HepG2 (cell line): Measurements from ENCODE around the gene CLIC5. TPM values are rescaled to one million over a fixed set of nuclear protein-coding genes. Genes with fewer than 3 reads are reported as not detected.

Experiments
- ATAC-seq: fragments of 200-7000 bp; cut with Tn5 transposase; 3 replicates; pipeline ENCODE4 v1.9.1; 2020; ENCODE audit warnings: mild to moderate bottlenecking, moderate library complexity
- BruUV-seq: library from RNA; stranded (reverse); fragments of 400-500 nt; replicated peaks from 2 replicates; lab custom pipeline; 2021; lab: Mats Ljungman, UMichigan
- CTCF ChIA-PET: fragments of 300-600 bp; formaldehyde crosslinking; extraction: SDS; loops from one replicate; lab custom pipeline; 2021; ENCODE audit warnings: low total read pairs, inconsistent platforms, low intra/inter-chr PET ratio; lab: Yijun Ruan, JAX
- POLR2A ChIA-PET: fragments of 350-600 bp; sonication (Branson Sonifier 250); formaldehyde crosslinking; loops from one replicate; lab custom pipeline; 2020; ENCODE audit warnings: antibody characterized with exemption, inconsistent platforms; lab: Yijun Ruan, JAX
- DNase-seq: peaks from one replicate; pipeline ENCODE4 v3.0.0-alpha.2; 2015; ENCODE audit warnings: low spot score
- FAIRE-seq: peaks from 3 replicates; lab custom pipeline; 2011; peaks lifted over from hg19 to GRCh38; lab: Jason Lieb, UNC
- H2AFZ ChIP-seq: one replicate; pipeline ENCODE4 v1.6.1; 2011; ENCODE audit warnings: low read length, inconsistent platforms
- H3K27ac ChIP-seq: fragments of 300-600 bp; 3 replicates; pipeline ENCODE4 v1.8.0; 2011; ENCODE audit warnings: mixed run types, mild to moderate bottlenecking, mixed read lengths, low read length, inconsistent platforms; ENCODE audit not compliant: insufficient read depth; ENCODE audit errors: extremely low read length
- H3K27me3 ChIP-seq, 2 experiments: fragments of 200-600 bp in 1 of 2; 2 replicates in 1 of 2; 3 replicates in 1 of 2; pipeline versions ENCODE4 v1.6.0 to v1.8.0; 2011; ENCODE audit warnings: low read length in 2 of 2, mild to moderate bottlenecking in 2 of 2, moderate library complexity in 2 of 2, inconsistent platforms in 1 of 2; ENCODE audit not compliant: insufficient read depth in 2 of 2, control insufficient read depth in 1 of 2
- H3K36me3 ChIP-seq, 2 experiments: fragments of 200-600 bp in 1 of 2; replicated peaks in 1 of 2; 2 replicates in 1 of 2; 3 replicates in 1 of 2; pipeline versions ENCODE4 v1.5.1 to v1.8.0; 2011; ENCODE audit warnings: low read length in 2 of 2, inconsistent platforms in 1 of 2; ENCODE audit not compliant: insufficient read depth in 2 of 2, control insufficient read depth in 1 of 2
- H3K4me1 ChIP-seq: 2 replicates; pipeline ENCODE4 v1.5.1; 2012; ENCODE audit warnings: low read length, inconsistent platforms; ENCODE audit not compliant: insufficient read depth
- H3K4me2 ChIP-seq: 2 replicates; pipeline ENCODE4 v1.6.0; 2011; ENCODE audit warnings: low read depth, low read length, inconsistent platforms
- H3K4me3 ChIP-seq, 3 experiments: fragments of 200-600 bp in 1 of 3; sonication (generic), shearing (Covaris generic) in 1 of 3; replicated peaks in 1 of 3; 2 replicates each; pipeline ENCODE4 v1.5.1; 2011 to 2016; ENCODE audit warnings: low read length in 3 of 3, inconsistent platforms in 2 of 3, low read depth in 2 of 3, mild to moderate bottlenecking in 2 of 3, control low read depth in 1 of 3, mixed read lengths in 1 of 3; ENCODE audit not compliant: insufficient read depth in 1 of 3
- H3K79me2 ChIP-seq: one replicate; pipeline ENCODE4 v1.6.1; 2011; ENCODE audit warnings: low read length, inconsistent platforms; ENCODE audit not compliant: insufficient read depth
- H3K9ac ChIP-seq: 2 replicates; pipeline ENCODE4 v1.6.0; 2011; ENCODE audit warnings: mild to moderate bottlenecking, low read depth, low read length, inconsistent platforms; ENCODE audit not compliant: insufficient read depth
- H3K9me3 ChIP-seq: 2 replicates; pipeline ENCODE4 v1.5.1; 2012; ENCODE audit warnings: mild to moderate bottlenecking, low read length
- H4K20me1 ChIP-seq: 2 replicates; pipeline ENCODE4 v1.6.0; 2011; ENCODE audit warnings: inconsistent platforms, mild to moderate bottlenecking, low read length, moderate library complexity; ENCODE audit not compliant: insufficient read depth
- ATF6 ChIP-seq: sonication (generic); formaldehyde crosslinking; conservative IDR thresholded peaks from 2 replicates; pipeline ENCODE4 v1.4.0; 2020; ENCODE audit warnings: missing genetic modification reagents
- CC2D1A ChIP-seq: sonication (generic); formaldehyde crosslinking; IDR thresholded peaks from 2 replicates; pipeline ENCODE4 v1.8.1; 2023; ENCODE audit warnings: mild to moderate bottlenecking, missing genetic modification reagents
- TSC22D2 ChIP-seq: sonication (generic); formaldehyde crosslinking; IDR thresholded peaks from 2 replicates; pipeline ENCODE4 v1.5.1; 2020; ENCODE audit warnings: missing genetic modification reagents, mild to moderate bottlenecking, borderline replicate concordance
- ZKSCAN1 ChIP-seq: fragments of 150-350 bp; IDR thresholded peaks from 2 replicates; pipeline ENCODE4 v1.6.1; 2014; ENCODE audit warnings: low read length
- WGBS: methylation state at CpG from one replicate; pipeline ENCODE4 v1.1.6; 2017; ENCODE audit warnings: low lambda C conversion rate; 5-methylcytosine and 5-hydroxymethylcytosine counted together
- in situ Hi-C: cut with HindIII; loops from 2 replicates; pipeline ENCODE4 v1.10.0; 2017; ENCODE audit warnings: low pct_unique_long_range_greater_than_20kb; ENCODE audit not compliant: extremely low pct_ligation_motif_present
- intact Hi-C: fragments of 100-400 bp; cut with micrococcal nuclease; formaldehyde crosslinking; loops from one replicate; pipeline ENCODE4 v1.10.0; 2022; ENCODE audit not compliant: unreplicated experiment
- polyA plus RNA-seq, 8 experiments: library from polyadenylated mRNA; depleted of rRNA in 3 of 8; stranded (reverse) in 7 of 8; unstranded in 1 of 8; fragments of >200 nt; fragmentation: Illumina TruSeq in 4 of 8; extraction: Trizol in 4 of 8; gene quantifications; 2 replicates each; pipeline versions ENCODE4 v1.2.1 to v1.2.3, GENCODE V29; 2011 to 2016; ENCODE audit warnings: low read depth in 4 of 8, missing spikeins in 1 of 8, mixed read lengths in 1 of 8; ENCODE audit not compliant: insufficient read depth in 1 of 8
- total RNA-seq, 5 experiments: library from RNA; depleted of rRNA; stranded (reverse); fragments of >200 nt; fragmentation: Illumina TruSeq; extraction: Trizol; gene quantifications; 2 replicates each; pipeline ENCODE4 v1.2.3, GENCODE V29; 2016; ENCODE audit warnings: low read depth in 1 of 5

Gene CLIC5
- total and polyA plus RNA-seq, 2 of the 13 experiments (the other 11 are each of a cell fraction or from before 2014, with no cell fraction given), result not detected

GRCh38 chr6:45838451-45838850 is 177.2 kb downstream of the CLIC5 start (continued):
- TF ChIP-seq ATF6 (CRISPR knock-in tag), result no peak
- no peak for TF ChIP-seq CC2D1A (CRISPR knock-in tag)
- TF ChIP-seq ZKSCAN1, result no peak

GRCh38 chr6:45837541-45838200 is 178.0 kb downstream of the CLIC5 start:
- H3K79me2 ChIP-seq, result no peaks in the 10 kb centered on the region
- CTCF ChIA-PET, result no interaction called here
- 3% methylated on average over 5 of the region's 5 CpGs for WGBS
- H3K27me3 ChIP-seq, result no peaks in the 10 kb centered on the region
- intact Hi-C loops, result no loop called here
- no peaks in the 10 kb centered on the region for H4K20me1 ChIP-seq
- H3K9ac ChIP-seq, result no peak overlapping the region
- POLR2A ChIA-PET, result no interaction called here
- H3K4me1 ChIP-seq, result no peaks in the 10 kb centered on the region
- H3K36me3 ChIP-seq, result no peaks in the 10 kb centered on the region
- H3K4me2 ChIP-seq, result no peak overlapping the region
- in situ Hi-C loops, result no loop called here
- no peaks in the 10 kb centered on the region for H3K9me3 ChIP-seq
- FAIRE-seq (no peak), ATAC-seq (no peak)
- no peak overlapping the region for H3K4me3 ChIP-seq
- H3K27ac ChIP-seq, result no peak overlapping the region
- H2AFZ ChIP-seq, result no peak overlapping the region
- TF ChIP-seq TSC22D2 (CRISPR knock-in tag), result no peak
- TF ChIP-seq, all 625 proteins: peak for 0
- no peak for DNase-seq
- BruUV-seq, result no TSS peak
